ENCODE measurements around the gene LIPA. TPM values are rescaled to one million over a fixed set of nuclear protein-coding genes. Genes with fewer than 3 reads are reported as not detected.

Gene LIPA
- total and polyA plus RNA-seq, 9 donors = 26.6 to 191 (median 36.1) TPM

DNA sequence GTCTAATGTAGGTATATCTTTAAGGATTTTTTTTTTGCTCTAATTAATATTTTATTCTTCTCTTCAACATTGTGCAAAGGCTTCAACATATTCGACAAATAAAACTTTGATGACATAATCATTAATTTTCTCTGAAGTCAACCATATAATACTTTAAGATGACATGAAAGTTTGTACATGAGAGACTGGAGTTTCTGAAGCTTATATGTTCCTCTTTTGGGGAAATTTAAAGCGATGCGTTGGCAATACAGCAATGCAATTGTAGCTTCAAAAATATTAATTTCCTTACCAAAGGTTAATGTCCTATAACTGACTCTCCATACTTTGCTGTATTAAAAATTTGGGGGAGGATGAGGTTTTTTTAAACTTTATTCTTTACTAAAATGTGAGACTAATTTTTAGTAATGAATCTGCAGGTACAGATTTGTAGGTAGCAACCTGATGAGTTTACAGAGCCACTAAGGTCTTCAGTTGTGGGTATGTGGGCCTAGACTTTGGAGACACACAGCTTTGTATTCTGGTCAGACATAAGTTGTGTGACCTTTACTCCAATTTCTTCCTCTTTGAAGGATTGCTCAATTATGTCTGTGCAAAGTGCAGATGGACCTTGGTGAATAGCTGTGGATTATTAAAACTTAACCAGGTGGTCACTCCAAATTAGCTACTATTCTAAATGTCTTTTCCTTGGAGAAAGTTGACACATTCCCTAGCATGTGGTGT lies 18.0 kb upstream of the LIPA start:
- intact Hi-C loops (cut with DNase I) = no loop called here
- H3K9me3 ChIP-seq = no peaks in the 10 kb centered on the region
- H3K27me3 ChIP-seq = no peaks in the 10 kb centered on the region
- H3K36me3 ChIP-seq = no peaks in the 10 kb centered on the region
- H3K27ac ChIP-seq = no peak overlapping the region
- H3K4me1 ChIP-seq (ENCODE audit: insufficient read depth) = peaks cover 1% of the 10 kb centered on the region
- 94 to 95% (median 95%) methylated on average over 3 of the region's 3 CpGs for WGBS, 3 donors
- no peak overlapping the region for H3K4me3 ChIP-seq
- no peak for DNase-seq
- no peak for TF ChIP-seq EP300 (IDR thresholded peaks at IDR 0.05)
- TF ChIP-seq POLR2A (IDR thresholded peaks at IDR 0.05) = no peak
- TF ChIP-seq, protein P1, sequence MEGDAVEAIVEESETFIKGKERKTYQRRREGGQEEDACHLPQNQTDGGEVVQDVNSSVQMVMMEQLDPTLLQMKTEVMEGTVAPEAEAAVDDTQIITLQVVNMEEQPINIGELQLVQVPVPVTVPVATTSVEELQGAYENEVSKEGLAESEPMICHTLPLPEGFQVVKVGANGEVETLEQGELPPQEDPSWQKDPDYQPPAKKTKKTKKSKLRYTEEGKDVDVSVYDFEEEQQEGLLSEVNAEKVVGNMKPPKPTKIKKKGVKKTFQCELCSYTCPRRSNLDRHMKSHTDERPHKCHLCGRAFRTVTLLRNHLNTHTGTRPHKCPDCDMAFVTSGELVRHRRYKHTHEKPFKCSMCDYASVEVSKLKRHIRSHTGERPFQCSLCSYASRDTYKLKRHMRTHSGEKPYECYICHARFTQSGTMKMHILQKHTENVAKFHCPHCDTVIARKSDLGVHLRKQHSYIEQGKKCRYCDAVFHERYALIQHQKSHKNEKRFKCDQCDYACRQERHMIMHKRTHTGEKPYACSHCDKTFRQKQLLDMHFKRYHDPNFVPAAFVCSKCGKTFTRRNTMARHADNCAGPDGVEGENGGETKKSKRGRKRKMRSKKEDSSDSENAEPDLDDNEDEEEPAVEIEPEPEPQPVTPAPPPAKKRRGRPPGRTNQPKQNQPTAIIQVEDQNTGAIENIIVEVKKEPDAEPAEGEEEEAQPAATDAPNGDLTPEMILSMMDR (IDR thresholded peaks at IDR 0.05) = no peak

DNA sequence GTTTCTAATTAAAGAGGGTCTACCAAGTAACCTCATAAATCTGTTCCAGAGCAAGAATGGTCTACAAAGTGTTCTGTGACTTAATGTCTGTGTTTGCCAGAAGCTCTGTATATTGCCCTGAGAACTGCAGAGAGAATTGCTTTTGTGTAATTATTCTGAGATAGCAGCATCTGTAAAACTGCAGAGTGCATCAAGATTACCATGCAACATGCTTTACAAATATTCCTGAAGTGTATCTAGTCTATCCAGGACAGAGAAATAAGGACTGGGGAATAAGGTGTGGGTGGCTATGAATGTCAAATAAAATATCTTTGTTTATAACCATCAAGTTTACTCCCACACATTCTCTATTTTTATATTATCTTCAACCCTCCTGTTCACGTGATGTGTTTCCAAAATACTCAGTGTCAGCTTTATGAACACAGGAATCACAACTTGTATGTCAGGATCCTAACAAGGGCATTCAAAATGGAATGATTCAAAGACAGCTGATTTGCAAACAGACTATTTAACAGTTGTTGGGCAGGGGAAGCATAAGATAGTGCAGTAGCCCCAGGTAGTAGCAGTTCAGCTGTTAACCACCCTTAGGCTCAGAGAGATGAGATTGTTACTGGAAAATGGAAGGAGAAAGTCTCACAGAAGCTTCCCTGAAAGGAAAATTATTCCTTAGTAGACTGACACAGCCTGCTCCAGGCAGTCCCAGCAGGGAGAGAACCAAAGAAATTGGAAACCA lies 15.3 kb upstream of the LIPA start:
- H3K36me3 ChIP-seq = no peaks in the 10 kb centered on the region
- no peak overlapping the region for H3K4me3 ChIP-seq
- no peaks in the 10 kb centered on the region for H3K27me3 ChIP-seq
- TF ChIP-seq, protein P1 (IDR thresholded peaks at IDR 0.05) = no peak
- TF ChIP-seq EP300 (IDR thresholded peaks at IDR 0.05) (no peak), POLR2A (IDR thresholded peaks at IDR 0.05) (no peak)
- intact Hi-C loops (cut with DNase I) = no loop called here
- DNase-seq = no peak
- H3K27ac ChIP-seq = no peak overlapping the region
- WGBS, 3 donors = 6 to 18% (median 10%) methylated on average over 1 of the region's 1 CpG
- peaks cover 1% of the 10 kb centered on the region for H3K4me1 ChIP-seq (ENCODE audit: insufficient read depth)
- H3K9me3 ChIP-seq = no peaks in the 10 kb centered on the region

DNA sequence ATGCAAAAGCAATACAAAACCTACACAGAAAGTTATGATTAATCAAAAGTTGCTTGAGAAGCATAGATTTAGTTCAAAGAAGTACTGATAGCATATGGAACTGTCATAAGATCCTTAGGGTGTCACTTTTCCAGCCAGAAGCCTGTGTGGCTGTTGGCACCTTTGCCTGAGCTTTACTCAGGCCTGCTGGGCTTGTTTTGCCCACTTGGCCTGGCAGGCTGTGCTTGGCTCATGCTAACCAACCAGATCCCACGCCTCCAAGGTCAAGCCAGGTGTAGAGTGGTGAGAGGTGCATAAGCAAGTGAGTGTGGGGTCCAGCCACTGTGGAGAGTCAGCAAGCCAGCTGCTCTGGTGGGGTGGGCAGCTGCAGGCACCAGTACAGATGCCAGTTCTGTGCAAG lies 12.0 kb upstream of the LIPA start:
- TF ChIP-seq EP300 (IDR thresholded peaks at IDR 0.05) = no peak
- Histone ChIP-seq H3K9me3 (no peaks in the 10 kb centered on the region), H3K27ac (no peak overlapping the region), H3K27me3 (no peaks in the 10 kb centered on the region), H3K4me1 (ENCODE audit: insufficient read depth) (peaks cover 1% of the 10 kb centered on the region), H3K4me3 (no peak overlapping the region), H3K36me3 (no peaks in the 10 kb centered on the region)
- DNase-seq = no peak
- intact Hi-C loops (cut with DNase I) = loop anchor here in 1 of 4 donors (2.0 kb wide), 1 partner anchor 105 kb away; no protein-coding TSS in a partner anchor
- 96 to 100% (median 100%) methylated on average over 1 of the region's 1 CpG for WGBS, 3 donors

DNA sequence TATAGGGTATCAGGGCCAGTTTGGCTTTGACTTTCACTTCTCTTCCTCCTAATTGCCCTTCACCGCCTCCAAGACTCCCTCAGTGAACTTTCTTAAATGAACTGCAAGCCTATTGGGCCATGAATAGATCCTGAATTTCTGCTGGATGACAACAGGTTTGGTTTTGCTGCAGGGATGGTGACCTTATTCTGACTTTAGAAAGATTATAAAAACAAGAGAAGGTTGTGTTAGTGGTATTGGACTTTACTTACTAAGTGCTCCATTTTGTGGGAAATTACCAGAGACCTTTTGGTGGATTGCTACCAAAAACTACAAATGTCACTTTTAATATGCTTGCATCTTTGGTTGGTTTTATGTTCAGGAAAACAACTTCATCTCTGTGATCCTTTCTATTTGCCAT lies 11.5 kb upstream of the LIPA start:
- 88 to 93% (median 92%) methylated on average over 1 of the region's 1 CpG for WGBS, 3 donors
- TF ChIP-seq POLR2A (IDR thresholded peaks at IDR 0.05) (no peak), EP300 (IDR thresholded peaks at IDR 0.05) (no peak)
- TF ChIP-seq, protein P1 (IDR thresholded peaks at IDR 0.05) = no peak

More for the DNA sequence above, 11.5 kb upstream of the LIPA start:
- H3K36me3 ChIP-seq = no peaks in the 10 kb centered on the region
- no peaks in the 10 kb centered on the region for H3K27me3 ChIP-seq
- intact Hi-C loops (cut with DNase I) = loop anchor here in 1 of 4 donors (2.0 kb wide), 1 partner anchor 106 kb away; no protein-coding TSS in a partner anchor
- no peak for DNase-seq
- H3K4me1 ChIP-seq (ENCODE audit: insufficient read depth) = peaks cover 1% of the 10 kb centered on the region
- H3K27ac ChIP-seq = no peak overlapping the region
- no peak overlapping the region for H3K4me3 ChIP-seq
- H3K9me3 ChIP-seq = no peaks in the 10 kb centered on the region
